Gastroesophageal sphincter (tissue), 4 donors: Measurements from ENCODE around the gene GFAP. TPM values are rescaled to one million over a fixed set of nuclear protein-coding genes. Genes with fewer than 3 reads are reported as not detected.
A peak's percentile ranks its signal among the peaks of the same experiment; 100 is the strongest.

Source experiments
- ATAC-seq: fragments of 150-250 bp; one replicate; pipeline ENCODE4 v1.9.1; 2016; ENCODE audit warnings: mild to moderate bottlenecking, moderate library complexity
- H3K27ac ChIP-seq, 4 donors: fragments of 200-600 bp; sonication (generic) in 3 of 4; 1 replicate in 3 of 4; 2 replicates in 1 of 4; pipeline ENCODE4 v1.5.1; 2016 to 2019
- H3K27me3 ChIP-seq: fragments of 200-600 bp; sonication (generic); one replicate; pipeline ENCODE4 v1.5.1; 2019
- H3K36me3 ChIP-seq, 2 donors: fragments of 200-600 bp; sonication (generic); one replicate each; pipeline ENCODE4 v1.5.1; 2019; ENCODE audit warnings: control low read depth in 1 of 2
- H3K4me1 ChIP-seq, 3 donors: fragments of 200-600 bp; sonication (generic); 1 replicate in 2 of 3; 2 replicates in 1 of 3; pipeline ENCODE4 v1.5.1; 2016 to 2019; ENCODE audit warnings: control low read depth in 2 of 3
- H3K4me3 ChIP-seq, 2 donors: fragments of 200-600 bp; sonication (generic); one replicate each; pipeline ENCODE4 v1.5.1; 2019; ENCODE audit warnings: mild to moderate bottlenecking in 1 of 2, moderate library complexity in 1 of 2
- H3K9me3 ChIP-seq, 3 donors: fragments of 200-600 bp; sonication (generic); one replicate each; pipeline ENCODE4 v1.5.1; 2017 to 2019; ENCODE audit warnings: control low read depth in 2 of 3
- CTCF ChIP-seq, 4 experiments: fragments of 200-600 bp in 2 of 4; fragments of 450-650 bp in 2 of 4; sonication (generic) in 1 of 4; IDR thresholded peaks; one replicate each; pipeline ENCODE4 v1.5.1; 2017 to 2019; ENCODE audit warnings: antibody characterized with exemption in 4 of 4, mild to moderate bottlenecking in 2 of 4, moderate library complexity in 2 of 4
- EP300 ChIP-seq: sonication (generic); formaldehyde crosslinking; IDR thresholded peaks from one replicate; pipeline ENCODE4 v1.6.1; 2017; ENCODE audit warnings: antibody characterized with exemption, mild to moderate bottlenecking
- POLR2A ChIP-seq, 2 donors: fragments of 450-650 bp; IDR thresholded peaks; one replicate each; pipeline ENCODE4 v1.6.1; 2017; ENCODE audit warnings: antibody characterized with exemption in 2 of 2, mild to moderate bottlenecking in 2 of 2, moderate library complexity in 1 of 2
- POLR2AphosphoS5 ChIP-seq: sonication (generic); formaldehyde crosslinking; IDR thresholded peaks from one replicate; pipeline ENCODE4 v1.6.1; 2017; ENCODE audit warnings: antibody characterized with exemption
- WGBS, 2 donors: methylation state at CpG; one replicate each; pipeline ENCODE4 v1.1.5; 2018; ENCODE audit warnings: low coverage in 1 of 2; 5-methylcytosine and 5-hydroxymethylcytosine counted together
- total RNA-seq, 4 donors: library from RNA; depleted of rRNA; stranded (reverse); fragments of >200 nt; gene quantifications; one replicate each; pipeline ENCODE4 v1.1.0, GENCODE V29; 2016

GFAP gene
- total RNA-seq, 4 donors from 2014 or later = 0.77 to 3.8 (median 1.1) TPM; not detected in 1

GRCh38 chr17:44920565-44920940 is 5.3 kb upstream of the GFAP start:
- no peak for TF ChIP-seq POLR2A (IDR thresholded peaks at IDR 0.05)
- no peak for TF ChIP-seq CTCF (IDR thresholded peaks at IDR 0.05)
- no peak for TF ChIP-seq EP300
- no peak for TF ChIP-seq POLR2AphosphoS5
- no peaks in the 10 kb centered on the region for H3K27me3 ChIP-seq
- H3K36me3 ChIP-seq = no peaks in the 10 kb centered on the region
- no peak overlapping the region for H3K27ac ChIP-seq
- WGBS, 2 donors = 55 to 80% methylated on average over 2 to 3 of the region's 7 CpGs
- ATAC-seq = no peak
- no peak overlapping the region for H3K4me3 ChIP-seq
- no peaks in the 10 kb centered on the region for H3K9me3 ChIP-seq
- peaks cover 0 to 32% (median 14%) of the 10 kb centered on the region in 3 donors for H3K4me1 ChIP-seq

- Histone ChIP-seq H3K27ac (no peak overlapping the region), H3K9me3 (no peaks in the 10 kb centered on the region), H3K4me1 (peaks cover 0 to 35% (median 14%) of the 10 kb centered on the region in 3 donors), H3K36me3 (no peaks in the 10 kb centered on the region), H3K27me3 (no peaks in the 10 kb centered on the region), H3K4me3 (no peak overlapping the region)
- ATAC-seq = peak; percentile 90
- WGBS, 2 donors = 11 to 19% methylated on average over 1 to 4 of the region's 9 CpGs
- TF ChIP-seq CTCF (IDR thresholded peaks at IDR 0.05) = peak in 3 of 4 experiments; percentile 94 to 95 (median 95)
- peak; percentile 31 for TF ChIP-seq POLR2AphosphoS5
- no peak for TF ChIP-seq POLR2A (IDR thresholded peaks at IDR 0.05)
- TF ChIP-seq EP300 = no peak
Measured at GRCh38 chr17:44919885-44920564, 4.7 kb upstream of the GFAP start.

- H3K27me3 ChIP-seq = no peaks in the 10 kb centered on the region
- TF ChIP-seq POLR2A (IDR thresholded peaks at IDR 0.05) = no peak
- TF ChIP-seq POLR2AphosphoS5 = no peak
- TF ChIP-seq EP300 = no peak
- no peak for TF ChIP-seq CTCF (IDR thresholded peaks at IDR 0.05)
- no peaks in the 10 kb centered on the region for H3K36me3 ChIP-seq
- H3K4me3 ChIP-seq = no peak overlapping the region
- no peaks in the 10 kb centered on the region for H3K9me3 ChIP-seq
- peaks cover 0 to 35% (median 14%) of the 10 kb centered on the region in 3 donors for H3K4me1 ChIP-seq
- ATAC-seq = no peak
- 71 to 80% methylated on average over 1 to 2 of the region's 2 CpGs for WGBS, 2 donors
- no peak overlapping the region for H3K27ac ChIP-seq
Measured at GRCh38 chr17:44919411-44919810, 4.1 kb upstream of the GFAP start.

- no peak for ATAC-seq
- Histone ChIP-seq H3K4me1 (peaks cover 0 to 35% (median 14%) of the 10 kb centered on the region in 3 donors), H3K27ac (no peak overlapping the region), H3K9me3 (no peaks in the 10 kb centered on the region), H3K27me3 (peaks cover 3% of the 10 kb centered on the region), H3K36me3 (no peaks in the 10 kb centered on the region), H3K4me3 (no peak overlapping the region)
- TF ChIP-seq POLR2AphosphoS5 (no peak), EP300 (no peak), CTCF (IDR thresholded peaks at IDR 0.05) (no peak), POLR2A (IDR thresholded peaks at IDR 0.05) (no peak)
- 92 to 100% methylated on average over 1 of the region's 2 CpGs for WGBS, 2 donors
Measured at GRCh38 chr17:44918006-44918405, 2.7 kb upstream of the GFAP start.

- H3K4me1 ChIP-seq = peaks cover 0 to 35% (median 14%) of the 10 kb centered on the region in 3 donors
- H3K27me3 ChIP-seq = peaks cover 8% of the 10 kb centered on the region
- WGBS, 2 donors = 81% methylated on average over 3 of the region's 6 CpGs; no CpG with 5 or more reads in 1 of the 2 donors
- no peak for ATAC-seq
- H3K9me3 ChIP-seq = no peaks in the 10 kb centered on the region
- H3K36me3 ChIP-seq = no peaks in the 10 kb centered on the region
- no peak for TF ChIP-seq POLR2AphosphoS5
- peak overlapping the region in 3 of 4 donors; percentile 21 to 63 (median 24) for H3K27ac ChIP-seq
- H3K4me3 ChIP-seq = no peak overlapping the region
Measured at GRCh38 chr17:44917456-44917855, 2.2 kb upstream of the GFAP start.
